Mucosa of descending colon (tissue), 3 donors: ENCODE measurements around the gene TXNRD3. TPM values are rescaled to one million over a fixed set of nuclear protein-coding genes. Genes with fewer than 3 reads are reported as not detected.

Experiments used
- ATAC-seq: fragments of 200-7000 bp; cut with Tn5 transposase; one replicate; pipeline ENCODE4 v1.9.1; 2020; ENCODE audit warnings: mild to moderate bottlenecking, moderate library complexity
- DNase-seq, 3 donors: peaks; one replicate each; pipeline ENCODE4 v3.0.0-alpha.2; 2020
- H3K36me3 ChIP-seq: fragments of 200-600 bp; one replicate; pipeline ENCODE4 v1.8.0; 2021; ENCODE audit warnings: low read depth, mild to moderate bottlenecking
- H3K4me1 ChIP-seq: fragments of 200-600 bp; one replicate; pipeline ENCODE4 v1.8.0; 2021; ENCODE audit warnings: low read depth, mild to moderate bottlenecking
- H3K4me3 ChIP-seq: fragments of 200-600 bp; one replicate; pipeline ENCODE4 v1.8.0; 2021; ENCODE audit warnings: mild to moderate bottlenecking
- H3K9me3 ChIP-seq: fragments of 200-600 bp; one replicate; pipeline ENCODE4 v1.8.0; 2021; ENCODE audit warnings: mild to moderate bottlenecking
- intact Hi-C, 2 donors: fragments of 100-400 bp; cut with DNase I in 1 of 2; cut with micrococcal nuclease in 1 of 2; formaldehyde crosslinking; loops; one replicate each; pipeline versions ENCODE4 v1.11.0 to v1.11.1; 2022; cut with DNase I, micrococcal nuclease
- total RNA-seq, 3 donors: library from RNA; stranded (reverse); fragmentation: NEBNext Ultra II Directional in 2 of 3; extraction: Animal tissue kit (Norgen Biotek cat#: 25700) in 2 of 3; gene quantifications; one replicate each; pipeline versions ENCODE4 v1.2.1 to v1.2.4, GENCODE V29; 2021 to 2023
- TF ChIP-seq, protein P1 (sequence below): fragments of 200-600 bp; IDR thresholded peaks from one replicate; pipeline ENCODE4 v1.8.0; 2022; ENCODE audit warnings: antibody characterized with exemption, mild to moderate bottlenecking
- donor health status: DM: no; HTN: no; CAD: no; lungs with moderate emphysema.
- donor health status: DM: no; HTN: no; CAD: no.
- donor health status: DM: no; HTN: yes; CAD: no.

The TXNRD3 gene
- total RNA-seq, 3 donors from 2014 or later, result 4.5 to 11.4 (median 5.4) TPM

GRCh38 chr3:126618760-126619159, 36.2 kb downstream of the TXNRD3 start:
- TF ChIP-seq, protein P1, sequence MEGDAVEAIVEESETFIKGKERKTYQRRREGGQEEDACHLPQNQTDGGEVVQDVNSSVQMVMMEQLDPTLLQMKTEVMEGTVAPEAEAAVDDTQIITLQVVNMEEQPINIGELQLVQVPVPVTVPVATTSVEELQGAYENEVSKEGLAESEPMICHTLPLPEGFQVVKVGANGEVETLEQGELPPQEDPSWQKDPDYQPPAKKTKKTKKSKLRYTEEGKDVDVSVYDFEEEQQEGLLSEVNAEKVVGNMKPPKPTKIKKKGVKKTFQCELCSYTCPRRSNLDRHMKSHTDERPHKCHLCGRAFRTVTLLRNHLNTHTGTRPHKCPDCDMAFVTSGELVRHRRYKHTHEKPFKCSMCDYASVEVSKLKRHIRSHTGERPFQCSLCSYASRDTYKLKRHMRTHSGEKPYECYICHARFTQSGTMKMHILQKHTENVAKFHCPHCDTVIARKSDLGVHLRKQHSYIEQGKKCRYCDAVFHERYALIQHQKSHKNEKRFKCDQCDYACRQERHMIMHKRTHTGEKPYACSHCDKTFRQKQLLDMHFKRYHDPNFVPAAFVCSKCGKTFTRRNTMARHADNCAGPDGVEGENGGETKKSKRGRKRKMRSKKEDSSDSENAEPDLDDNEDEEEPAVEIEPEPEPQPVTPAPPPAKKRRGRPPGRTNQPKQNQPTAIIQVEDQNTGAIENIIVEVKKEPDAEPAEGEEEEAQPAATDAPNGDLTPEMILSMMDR, result no peak
- DNase-seq (no peak), ATAC-seq (no peak)
- no peak overlapping the region for H3K4me3 ChIP-seq
- no peaks in the 10 kb centered on the region for H3K36me3 ChIP-seq
- H3K4me1 ChIP-seq, result no peaks in the 10 kb centered on the region
- intact Hi-C loops, result no loop called here
- H3K9me3 ChIP-seq, result no peaks in the 10 kb centered on the region

DNA sequence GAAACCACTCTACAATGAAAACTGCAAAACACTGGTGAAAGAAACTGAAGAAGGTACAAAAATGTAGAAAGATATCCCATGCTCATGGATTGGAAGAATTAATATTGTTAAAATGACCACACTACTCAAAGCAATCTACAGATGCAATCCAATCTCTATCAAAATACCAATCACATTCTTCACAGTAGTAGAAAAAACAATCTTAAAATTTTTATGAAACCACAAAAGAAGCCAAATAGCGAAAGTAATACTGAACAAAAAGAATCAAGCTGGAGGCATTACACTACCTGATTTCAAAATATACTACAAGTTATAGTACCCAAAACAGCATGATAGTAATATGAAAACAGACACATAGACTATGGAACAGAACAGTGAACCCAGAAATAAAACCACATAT, 36.9 kb downstream of the TXNRD3 start:
- no peaks in the 10 kb centered on the region for H3K4me1 ChIP-seq
- no peak overlapping the region for H3K4me3 ChIP-seq
- ATAC-seq (no peak), DNase-seq (no peak)
- TF ChIP-seq, protein P1, result no peak
- no peaks in the 10 kb centered on the region for H3K9me3 ChIP-seq
- no peaks in the 10 kb centered on the region for H3K36me3 ChIP-seq
- intact Hi-C loops, result no loop called here

DNA sequence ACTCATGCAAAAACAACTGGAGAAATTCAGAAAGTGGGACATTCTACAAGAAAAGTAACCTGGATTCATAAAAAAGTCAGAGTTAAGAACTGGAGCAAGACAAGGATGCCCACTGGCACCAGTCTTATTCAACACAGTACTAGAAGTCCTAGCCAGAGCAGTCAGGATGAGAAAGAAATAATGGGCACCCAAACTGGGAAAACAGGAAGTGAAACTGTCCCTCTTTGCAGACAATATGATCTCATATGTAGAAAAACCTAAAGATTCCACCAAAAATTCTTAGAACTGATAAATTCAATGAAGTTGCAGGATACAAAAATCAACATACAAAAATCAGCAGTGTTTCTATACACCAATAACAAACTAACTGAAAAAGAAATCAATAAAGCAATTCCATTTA, 37.4 kb downstream of the TXNRD3 start:
- TF ChIP-seq, protein P1, result no peak
- Histone ChIP-seq H3K36me3 (no peaks in the 10 kb centered on the region), H3K4me1 (no peaks in the 10 kb centered on the region), H3K9me3 (no peaks in the 10 kb centered on the region), H3K4me3 (no peak overlapping the region)
- ATAC-seq (no peak), DNase-seq (no peak)
- intact Hi-C loops, result no loop called here

- TF ChIP-seq, protein P1, result no peak
- ATAC-seq (no peak), DNase-seq (no peak)
- Histone ChIP-seq H3K4me1 (no peaks in the 10 kb centered on the region), H3K36me3 (no peaks in the 10 kb centered on the region), H3K4me3 (no peak overlapping the region), H3K9me3 (no peaks in the 10 kb centered on the region)
- intact Hi-C loops, result no loop called here
These were observed 38.0 kb downstream of the TXNRD3 start for GRCh38 chr3:126616931-126617330.

DNA sequence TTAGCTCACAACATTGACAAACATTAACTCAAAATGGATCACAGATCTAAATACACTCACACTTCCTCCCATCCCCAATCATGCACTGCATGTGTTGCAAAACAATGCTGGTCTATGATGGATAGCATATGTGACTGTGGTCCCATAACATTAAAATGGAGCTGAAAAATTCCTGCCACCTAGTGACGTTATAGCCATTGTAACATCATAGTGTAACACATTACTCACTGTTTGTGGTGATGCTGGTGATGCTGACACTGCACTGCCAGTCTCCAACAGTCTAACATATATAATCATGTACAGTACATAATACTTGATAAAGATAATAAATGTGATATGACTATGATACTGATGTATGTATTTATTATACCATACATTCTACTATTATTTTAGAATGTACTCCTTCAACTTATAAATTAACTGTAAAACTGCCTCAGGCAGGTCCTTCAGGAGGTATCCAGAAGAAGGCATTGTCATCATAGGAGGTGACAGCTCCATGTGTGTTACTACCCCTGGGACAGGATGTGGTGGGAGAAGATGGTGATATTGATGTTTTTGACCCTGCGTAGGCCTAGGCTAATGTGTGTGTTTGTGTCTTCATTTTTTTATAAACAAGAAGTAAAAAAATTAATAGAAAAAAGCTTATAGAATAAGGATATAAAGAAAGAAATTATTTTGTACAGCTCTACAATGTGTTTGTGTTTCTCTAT, 41.3 kb downstream of the TXNRD3 start:
- H3K4me1 ChIP-seq, result no peaks in the 10 kb centered on the region
- intact Hi-C loops, result no loop called here
- no peaks in the 10 kb centered on the region for H3K9me3 ChIP-seq
- H3K4me3 ChIP-seq, result no peak overlapping the region
- TF ChIP-seq, protein P1, result no peak
- no peak for ATAC-seq
- no peaks in the 10 kb centered on the region for H3K36me3 ChIP-seq
- no peak for DNase-seq
